ENCODE results near the gene ENTHD1. TPM values are rescaled to one million over a fixed set of nuclear protein-coding genes. Genes with fewer than 3 reads are reported as not detected.

ENTHD1 gene
- total RNA-seq, 2 donors from 2014 or later = not detected

DNA sequence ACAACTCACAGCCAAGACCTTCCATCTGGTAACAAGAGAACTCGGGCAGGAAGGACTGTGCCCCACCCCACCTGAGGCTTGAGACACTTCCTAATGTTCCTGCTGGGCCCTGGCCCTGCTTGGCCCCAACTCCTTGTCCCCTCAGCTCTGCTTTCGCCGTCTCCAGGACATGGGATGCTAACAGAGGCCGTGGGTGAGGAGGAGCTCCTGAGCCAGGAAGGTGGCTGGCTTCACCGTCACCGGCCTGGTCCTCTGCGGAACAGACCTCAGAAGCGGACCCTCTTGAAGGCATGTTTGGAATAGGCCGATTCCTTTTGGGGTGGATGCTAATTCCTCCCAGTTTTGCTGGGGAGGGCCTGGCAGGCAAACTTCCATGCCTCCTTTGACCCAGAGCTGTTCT lies 168.7 kb downstream of the ENTHD1 start:
- WGBS, 2 experiments (ENCODE audit: insufficient coverage in 1 of 2, insufficient read length in 1 of 2) = 92 to 93% methylated on average over 9 of the region's 9 CpGs
- no peak overlapping the region for H3K27ac Mint-ChIP-seq
- Histone ChIP-seq H3K4me3 (ENCODE audit: low read length) (no peak overlapping the region), H3K4me1 (ENCODE audit: control insufficient read depth, insufficient read depth, low read length) (no peaks in the 10 kb centered on the region), H3K27ac (ENCODE audit: low read depth, low read length) (no peak overlapping the region), H3K9ac (ENCODE audit: extremely low read depth, low read length, poor library complexity, severe bottlenecking) (no peak overlapping the region), H3K9me3 (ENCODE audit: control insufficient read depth, low read length) (no peaks in the 10 kb centered on the region), H3K36me3 (ENCODE audit: control insufficient read depth, insufficient read depth, low read length) (no peaks in the 10 kb centered on the region), H3K27me3 (ENCODE audit: control insufficient read depth, insufficient read depth, low read length, poor library complexity, severe bottlenecking) (peaks cover 14% of the 10 kb centered on the region)
- no peak for DNase-seq
- peaks cover 4% of the 10 kb centered on the region for H3K27me3 Mint-ChIP-seq (ENCODE audit: insufficient read depth)
- no peaks in the 10 kb centered on the region for H3K36me3 Mint-ChIP-seq (ENCODE audit: low read depth)
- H3K4me3 Mint-ChIP-seq = no peak overlapping the region
- no peaks in the 10 kb centered on the region for H3K9me3 Mint-ChIP-seq
- TF ChIP-seq, protein P1, sequence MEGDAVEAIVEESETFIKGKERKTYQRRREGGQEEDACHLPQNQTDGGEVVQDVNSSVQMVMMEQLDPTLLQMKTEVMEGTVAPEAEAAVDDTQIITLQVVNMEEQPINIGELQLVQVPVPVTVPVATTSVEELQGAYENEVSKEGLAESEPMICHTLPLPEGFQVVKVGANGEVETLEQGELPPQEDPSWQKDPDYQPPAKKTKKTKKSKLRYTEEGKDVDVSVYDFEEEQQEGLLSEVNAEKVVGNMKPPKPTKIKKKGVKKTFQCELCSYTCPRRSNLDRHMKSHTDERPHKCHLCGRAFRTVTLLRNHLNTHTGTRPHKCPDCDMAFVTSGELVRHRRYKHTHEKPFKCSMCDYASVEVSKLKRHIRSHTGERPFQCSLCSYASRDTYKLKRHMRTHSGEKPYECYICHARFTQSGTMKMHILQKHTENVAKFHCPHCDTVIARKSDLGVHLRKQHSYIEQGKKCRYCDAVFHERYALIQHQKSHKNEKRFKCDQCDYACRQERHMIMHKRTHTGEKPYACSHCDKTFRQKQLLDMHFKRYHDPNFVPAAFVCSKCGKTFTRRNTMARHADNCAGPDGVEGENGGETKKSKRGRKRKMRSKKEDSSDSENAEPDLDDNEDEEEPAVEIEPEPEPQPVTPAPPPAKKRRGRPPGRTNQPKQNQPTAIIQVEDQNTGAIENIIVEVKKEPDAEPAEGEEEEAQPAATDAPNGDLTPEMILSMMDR (conservative IDR thresholded peaks at IDR 0.05) = no peak
- H3K4me1 Mint-ChIP-seq = peaks cover 8% of the 10 kb centered on the region

DNA sequence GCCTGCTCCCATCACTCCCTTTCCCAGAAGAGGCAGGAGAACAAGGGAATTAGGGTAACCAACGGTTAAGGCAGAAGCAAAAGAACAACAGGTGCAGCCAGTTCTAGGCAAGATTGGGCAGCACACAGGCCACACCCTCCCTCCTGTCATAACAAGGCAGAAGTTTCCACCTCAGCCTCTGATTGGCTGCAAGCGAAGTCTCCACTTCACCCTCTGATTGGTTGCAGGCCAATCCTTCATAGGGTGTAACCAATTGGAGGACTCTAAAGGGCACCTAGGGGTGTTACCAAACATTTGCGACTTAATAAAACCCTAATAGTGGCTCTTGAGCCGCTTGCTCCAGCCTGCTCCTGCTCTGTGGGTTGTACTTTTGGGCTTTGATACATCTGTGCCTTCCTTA lies 169.2 kb downstream of the ENTHD1 start:
- no peak overlapping the region for H3K4me3 Mint-ChIP-seq
- no peaks in the 10 kb centered on the region for H3K4me1 ChIP-seq (ENCODE audit: control insufficient read depth, insufficient read depth, low read length)
- 80 to 93% methylated on average over 2 to 4 of the region's 4 CpGs for WGBS, 2 experiments (ENCODE audit: insufficient coverage in 1 of 2, insufficient read length in 1 of 2)
- H3K9ac ChIP-seq (ENCODE audit: extremely low read depth, low read length, poor library complexity, severe bottlenecking) = no peak overlapping the region
- peak; percentile 67 for DNase-seq
- no peaks in the 10 kb centered on the region for H3K36me3 Mint-ChIP-seq (ENCODE audit: low read depth)
- no peak overlapping the region for H3K27ac ChIP-seq (ENCODE audit: low read depth, low read length)
- peaks cover 11% of the 10 kb centered on the region for H3K4me1 Mint-ChIP-seq
- H3K27me3 ChIP-seq (ENCODE audit: control insufficient read depth, insufficient read depth, low read length, poor library complexity, severe bottlenecking) = peaks cover 14% of the 10 kb centered on the region
- H3K9me3 ChIP-seq (ENCODE audit: control insufficient read depth, low read length) = no peaks in the 10 kb centered on the region
- peaks cover 4% of the 10 kb centered on the region for H3K27me3 Mint-ChIP-seq (ENCODE audit: insufficient read depth)
- no peaks in the 10 kb centered on the region for H3K36me3 ChIP-seq (ENCODE audit: control insufficient read depth, insufficient read depth, low read length)
- H3K9me3 Mint-ChIP-seq = no peaks in the 10 kb centered on the region
- H3K4me3 ChIP-seq (ENCODE audit: low read length) = no peak overlapping the region
- TF ChIP-seq, protein P1 (conservative IDR thresholded peaks at IDR 0.05) = no peak
- no peak overlapping the region for H3K27ac Mint-ChIP-seq

DNA sequence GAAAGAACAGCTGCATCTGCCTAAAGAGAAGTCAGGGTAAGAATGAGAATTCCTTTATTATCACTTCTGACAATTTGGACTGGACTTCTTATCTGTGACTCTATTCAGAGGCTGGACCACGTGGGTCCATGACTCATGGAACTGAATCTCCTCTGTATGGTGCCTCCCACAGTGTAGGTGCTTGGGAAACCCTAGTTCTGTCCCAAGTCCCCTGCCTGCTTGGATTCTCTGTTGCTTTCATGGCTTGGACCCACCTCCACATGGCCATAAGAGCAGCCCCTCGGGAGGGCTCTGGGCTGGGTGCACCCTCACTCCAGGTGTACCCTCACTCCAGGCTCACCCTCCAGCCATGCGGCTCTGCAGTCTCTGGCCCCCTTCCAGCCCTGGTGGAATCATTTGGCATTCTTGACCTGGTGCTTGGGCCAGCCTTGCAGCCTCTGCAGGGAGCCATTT lies 169.6 kb downstream of the ENTHD1 start:
- Histone ChIP-seq H3K9ac (ENCODE audit: extremely low read depth, low read length, poor library complexity, severe bottlenecking) (no peak overlapping the region), H3K36me3 (ENCODE audit: control insufficient read depth, insufficient read depth, low read length) (no peaks in the 10 kb centered on the region), H3K4me3 (ENCODE audit: low read length) (no peak overlapping the region), H3K27ac (ENCODE audit: low read depth, low read length) (no peak overlapping the region), H3K9me3 (ENCODE audit: control insufficient read depth, low read length) (no peaks in the 10 kb centered on the region), H3K27me3 (ENCODE audit: control insufficient read depth, insufficient read depth, low read length, poor library complexity, severe bottlenecking) (peaks cover 14% of the 10 kb centered on the region), H3K4me1 (ENCODE audit: control insufficient read depth, insufficient read depth, low read length) (no peaks in the 10 kb centered on the region)
- peaks cover 11% of the 10 kb centered on the region for H3K4me1 Mint-ChIP-seq
- H3K27me3 Mint-ChIP-seq (ENCODE audit: insufficient read depth) = peaks cover 4% of the 10 kb centered on the region
- TF ChIP-seq, protein P1 (conservative IDR thresholded peaks at IDR 0.05) = no peak
- no peak overlapping the region for H3K4me3 Mint-ChIP-seq
- WGBS, 2 experiments (ENCODE audit: insufficient coverage in 1 of 2, insufficient read length in 1 of 2) = 79 to 83% methylated on average over 2 to 3 of the region's 3 CpGs
- DNase-seq = no peak
- H3K9me3 Mint-ChIP-seq = no peaks in the 10 kb centered on the region
- no peaks in the 10 kb centered on the region for H3K36me3 Mint-ChIP-seq (ENCODE audit: low read depth)
- H3K27ac Mint-ChIP-seq = no peak overlapping the region
